Activated T-helper 2 cell treated with anti-CD3 and anti-CD28 coated beads, Interferon-gamma antibody, Interleukin-2, Interleukin-4, amounts not matched to agents 10 μg/mL and 5 μg/mL and 100 μg/mL, durations not matched to agents 14 hours and 24 hours and 36 hours (primary cell): ENCODE measurements around the gene NRARP. TPM values are rescaled to one million over a fixed set of nuclear protein-coding genes. Genes with fewer than 3 reads are reported as not detected.
A peak's percentile ranks its signal among the peaks of the same experiment; 100 is the strongest.

Experiments used
- DNase-seq: peaks from one replicate; pipeline ENCODE4 v3.0.0; 2021; ENCODE audit warnings: low spot score
- H3K27ac Mint-ChIP-seq: one replicate; pipeline ENCODE4 v1.8.0; 2021; ENCODE audit warnings: mixed read lengths
- H3K27me3 Mint-ChIP-seq: one replicate; pipeline ENCODE4 v1.8.0; 2021; ENCODE audit warnings: low read depth, mixed read lengths
- H3K36me3 Mint-ChIP-seq: one replicate; pipeline ENCODE4 v1.8.0; 2021; ENCODE audit warnings: low read depth, mixed read lengths
- H3K4me1 Mint-ChIP-seq: one replicate; pipeline ENCODE4 v1.8.0; 2021; ENCODE audit warnings: low read depth, mixed read lengths
- H3K4me3 Mint-ChIP-seq: one replicate; pipeline ENCODE4 v1.8.0; 2021; ENCODE audit warnings: low read depth, mild to moderate bottlenecking, moderate library complexity, mixed read lengths
- H3K9me3 Mint-ChIP-seq: one replicate; pipeline ENCODE4 v1.8.0; 2021; ENCODE audit warnings: mixed read lengths
- intact Hi-C: fragments of 100-400 bp; cut with micrococcal nuclease; formaldehyde crosslinking; loops from one replicate; pipeline ENCODE4 v1.15.1; 2023
- total RNA-seq: library from RNA; stranded (reverse); gene quantifications from 2 replicates; pipeline ENCODE4 v1.2.3, GENCODE V29; 2022

NRARP gene
- total RNA-seq, 1 donor from 2014 or later: 9.3 TPM

DNA sequence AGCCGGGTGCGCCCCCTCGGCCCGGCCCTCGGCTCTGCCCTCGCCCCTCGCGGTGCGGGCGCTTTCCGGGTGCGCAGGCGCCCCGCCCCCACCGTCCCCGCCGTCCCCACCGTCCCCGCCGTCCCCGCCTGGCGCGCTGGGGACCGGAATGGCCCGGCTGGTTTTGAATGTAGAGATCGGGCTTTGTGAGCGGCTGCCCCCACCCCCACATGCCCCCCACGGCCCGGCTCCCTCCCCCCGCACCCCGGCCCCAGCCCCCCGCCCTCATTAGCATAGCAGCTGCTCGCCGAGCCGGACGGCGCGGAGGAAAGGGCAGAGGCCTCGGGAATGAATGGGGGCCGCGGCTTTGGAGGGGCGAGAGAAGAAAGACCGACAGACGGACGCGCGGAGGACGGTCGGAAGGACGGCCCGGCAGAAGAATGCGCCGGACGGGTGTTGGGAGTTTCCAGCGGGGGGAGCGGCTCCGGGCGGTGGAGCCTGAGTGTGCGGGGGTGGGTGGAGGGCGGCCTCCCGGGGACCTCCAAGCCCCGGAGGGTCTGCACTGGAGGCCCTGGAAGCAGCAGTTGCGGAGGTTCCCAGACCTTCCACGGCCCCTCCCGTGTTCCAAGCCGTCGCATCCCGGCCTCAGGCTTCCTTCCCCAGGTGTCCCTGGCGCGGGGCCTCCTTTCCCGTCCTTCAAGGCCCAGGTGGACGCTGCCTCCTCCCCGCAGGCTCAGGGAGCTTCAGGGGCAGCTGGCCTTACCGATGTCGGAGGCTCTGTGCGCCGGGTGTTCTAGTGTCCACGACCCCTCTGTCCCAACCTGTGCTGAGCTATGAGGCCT, 6.0 kb downstream of the NRARP start:
- no peaks in the 10 kb centered on the region for H3K36me3 Mint-ChIP-seq
- DNase-seq: no peak

DNA sequence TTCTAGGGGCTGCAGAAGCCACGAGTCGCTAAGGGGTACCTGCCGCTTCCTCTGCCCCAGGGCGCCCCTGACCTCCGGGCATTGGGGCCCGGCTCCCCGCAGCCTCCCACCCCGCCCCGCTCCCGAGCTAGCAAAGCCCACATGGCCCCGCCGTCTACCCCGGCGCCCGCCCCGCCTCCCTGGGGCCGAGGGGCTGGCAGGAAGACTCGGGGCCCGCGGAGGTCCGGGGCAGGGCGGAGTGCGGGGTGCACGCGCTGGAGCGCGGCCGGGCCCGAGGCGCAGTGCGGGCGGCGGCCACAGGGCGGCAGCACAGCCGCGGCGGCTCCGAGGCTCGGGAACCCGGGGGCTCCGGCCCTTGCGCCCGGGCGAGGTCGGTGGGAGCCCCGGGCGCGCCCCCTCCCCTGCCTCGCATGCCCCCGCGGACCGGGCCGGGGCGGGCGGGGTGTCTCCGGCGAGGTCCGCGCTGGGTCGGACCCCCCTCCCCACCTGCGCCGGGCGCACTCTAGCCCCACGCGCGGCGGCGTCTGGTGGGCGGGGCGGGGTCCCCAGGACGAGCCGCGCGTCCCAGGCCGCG, 6.7 kb downstream of the NRARP start:
- Mint-ChIP-seq H3K27me3 (peaks cover 34% of the 10 kb centered on the region), H3K4me3 (no peak overlapping the region), H3K9me3 (no peaks in the 10 kb centered on the region), H3K36me3 (no peaks in the 10 kb centered on the region), H3K27ac (no peak overlapping the region), H3K4me1 (peaks cover 5% of the 10 kb centered on the region)
- peak; percentile 43 for DNase-seq
- intact Hi-C loops: loop anchor here (2.0 kb wide), 1 partner anchor 111 kb away; no protein-coding TSS in a partner anchor

More for the DNA sequence above, 6.0 kb downstream of the NRARP start:
- Mint-ChIP-seq H3K4me1 (peaks cover 5% of the 10 kb centered on the region), H3K9me3 (no peaks in the 10 kb centered on the region), H3K27me3 (peaks cover 37% of the 10 kb centered on the region), H3K27ac (no peak overlapping the region), H3K4me3 (peak overlapping the region; percentile 67)
- intact Hi-C loops: loop anchor here (2.0 kb wide), 1 partner anchor 111 kb away; no protein-coding TSS in a partner anchor

DNA sequence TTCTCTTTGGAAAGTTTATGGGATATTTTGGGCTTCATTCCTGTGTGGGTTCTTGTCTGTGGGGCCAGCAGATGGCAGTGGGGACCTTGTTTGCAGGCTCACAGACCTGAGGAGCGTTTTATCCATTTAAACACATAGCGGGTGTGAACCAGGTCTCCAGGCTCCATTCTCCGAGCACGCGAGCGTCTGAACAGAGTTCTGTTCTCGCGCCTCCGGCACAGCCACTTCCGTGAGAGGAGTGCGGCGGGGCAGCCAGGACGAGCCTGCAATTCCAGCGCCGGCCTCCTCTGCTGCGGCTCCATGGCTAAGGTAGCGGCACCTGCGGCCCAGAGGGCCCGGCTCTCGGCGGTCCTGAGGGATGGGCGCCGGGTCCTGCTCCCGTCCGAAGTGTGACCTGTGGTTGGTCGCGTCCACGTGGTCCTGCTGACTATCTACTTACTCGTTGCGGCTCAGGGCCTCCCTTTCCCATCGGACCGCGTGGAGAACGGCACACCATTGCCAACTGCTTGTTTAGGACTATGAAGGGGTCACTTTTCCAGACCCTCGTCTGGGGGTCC, 7.3 kb downstream of the NRARP start:
- peaks cover 31% of the 10 kb centered on the region for H3K27me3 Mint-ChIP-seq
- H3K4me3 Mint-ChIP-seq: peak overlapping the region; percentile 45
- no peaks in the 10 kb centered on the region for H3K9me3 Mint-ChIP-seq
- peaks cover 2% of the 10 kb centered on the region for H3K4me1 Mint-ChIP-seq
- intact Hi-C loops: loop anchor here (2.0 kb wide), 1 partner anchor 112 kb away; no protein-coding TSS in a partner anchor
- no peak overlapping the region for H3K27ac Mint-ChIP-seq
- H3K36me3 Mint-ChIP-seq: no peaks in the 10 kb centered on the region
- no peak for DNase-seq

DNA sequence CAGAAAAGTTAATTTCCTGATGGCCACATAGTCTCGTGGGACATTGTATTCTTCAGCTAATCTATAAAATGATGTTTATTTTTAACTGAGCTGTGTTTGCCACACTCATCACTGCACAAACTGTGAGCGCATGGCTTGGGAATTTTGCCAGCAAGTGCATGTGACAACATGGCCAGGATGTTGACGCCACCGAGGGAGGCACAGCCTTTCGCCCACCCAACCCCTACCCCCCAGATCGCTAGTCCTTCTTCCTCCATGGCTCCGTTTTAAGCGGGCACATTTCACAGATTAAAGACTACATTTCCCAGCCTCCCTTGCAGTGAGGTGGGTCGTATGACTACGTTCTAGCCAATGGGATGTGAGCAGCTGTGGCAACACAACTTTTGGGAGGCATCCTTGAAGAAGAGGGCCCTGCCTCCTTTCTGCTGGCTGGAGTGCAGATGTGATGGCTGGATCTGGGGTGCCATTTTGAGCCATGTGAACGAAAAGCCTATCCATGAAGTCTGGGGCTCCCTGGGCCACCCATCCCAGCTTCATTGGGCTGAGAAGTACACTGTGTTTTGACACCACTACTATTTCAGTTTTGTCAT, 7.9 kb downstream of the NRARP start:
- Mint-ChIP-seq H3K36me3 (no peaks in the 10 kb centered on the region), H3K9me3 (no peaks in the 10 kb centered on the region), H3K27ac (no peak overlapping the region), H3K4me1 (peaks cover 1% of the 10 kb centered on the region), H3K4me3 (peak overlapping the region; percentile 45), H3K27me3 (peaks cover 29% of the 10 kb centered on the region)
- DNase-seq: no peak
- intact Hi-C loops: loop anchor here (2.0 kb wide), 1 partner anchor 113 kb away; no protein-coding TSS in a partner anchor

DNA sequence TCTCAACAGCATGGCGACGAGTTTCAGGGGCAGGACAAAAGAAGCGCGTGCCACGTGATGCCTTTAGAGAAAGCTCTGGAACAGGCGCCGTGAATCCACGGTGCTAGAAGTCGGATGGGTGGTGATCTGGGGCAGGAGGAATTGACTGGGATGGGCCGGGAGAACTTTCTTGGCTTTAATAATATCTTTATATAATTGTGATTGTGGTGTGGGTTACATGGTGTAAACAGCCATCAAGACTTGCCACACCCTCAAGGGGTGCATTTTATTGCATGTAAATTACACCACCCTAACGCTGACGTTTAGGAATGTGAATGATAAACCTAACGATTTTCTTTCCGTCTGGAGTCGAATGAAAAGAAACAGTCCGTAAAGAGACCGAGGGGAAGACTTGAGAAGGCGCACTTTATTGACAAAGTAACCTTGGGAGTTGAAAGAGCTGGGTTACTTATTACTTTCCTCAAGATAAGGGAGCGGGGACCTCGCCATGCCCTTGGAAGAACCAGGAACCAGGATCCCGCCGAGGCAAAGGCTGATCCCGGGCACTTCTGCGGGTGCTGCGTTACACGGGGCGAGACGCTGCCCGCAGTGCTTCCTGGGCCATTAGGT, 8.5 kb downstream of the NRARP start:
- no peak for DNase-seq
- peaks cover 1% of the 10 kb centered on the region for H3K4me1 Mint-ChIP-seq
- no peaks in the 10 kb centered on the region for H3K36me3 Mint-ChIP-seq
- intact Hi-C loops: loop anchor here (2.0 kb wide), 1 partner anchor 113 kb away; no protein-coding TSS in a partner anchor
- no peaks in the 10 kb centered on the region for H3K9me3 Mint-ChIP-seq
- H3K4me3 Mint-ChIP-seq: no peak overlapping the region
- no peak overlapping the region for H3K27ac Mint-ChIP-seq
- peaks cover 26% of the 10 kb centered on the region for H3K27me3 Mint-ChIP-seq

DNA sequence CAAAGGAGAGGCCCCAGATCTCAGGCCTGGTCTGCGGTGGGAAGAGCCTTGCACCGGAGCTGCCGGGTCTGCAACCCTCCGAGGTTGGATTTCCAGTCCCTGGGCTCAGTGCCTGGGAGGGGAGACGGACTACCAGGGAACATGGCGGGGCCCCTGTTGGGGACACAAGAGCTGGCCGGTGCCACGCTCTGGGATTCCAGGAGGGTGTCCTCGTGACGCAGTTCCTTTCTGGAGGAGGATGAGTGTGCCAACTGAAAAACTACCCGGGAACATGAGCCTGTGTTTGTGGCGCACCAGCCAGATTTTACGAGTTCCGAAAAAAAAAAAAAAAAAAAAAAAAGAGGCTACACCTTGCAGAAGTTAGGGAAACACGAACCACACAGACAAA, 9.0 kb downstream of the NRARP start:
- peaks cover 1% of the 10 kb centered on the region for H3K4me1 Mint-ChIP-seq
- no peak for DNase-seq
- H3K4me3 Mint-ChIP-seq: no peak overlapping the region
- no peaks in the 10 kb centered on the region for H3K36me3 Mint-ChIP-seq
- H3K9me3 Mint-ChIP-seq: no peaks in the 10 kb centered on the region
- H3K27me3 Mint-ChIP-seq: peaks cover 24% of the 10 kb centered on the region
- intact Hi-C loops: no loop called here
- no peak overlapping the region for H3K27ac Mint-ChIP-seq

DNA sequence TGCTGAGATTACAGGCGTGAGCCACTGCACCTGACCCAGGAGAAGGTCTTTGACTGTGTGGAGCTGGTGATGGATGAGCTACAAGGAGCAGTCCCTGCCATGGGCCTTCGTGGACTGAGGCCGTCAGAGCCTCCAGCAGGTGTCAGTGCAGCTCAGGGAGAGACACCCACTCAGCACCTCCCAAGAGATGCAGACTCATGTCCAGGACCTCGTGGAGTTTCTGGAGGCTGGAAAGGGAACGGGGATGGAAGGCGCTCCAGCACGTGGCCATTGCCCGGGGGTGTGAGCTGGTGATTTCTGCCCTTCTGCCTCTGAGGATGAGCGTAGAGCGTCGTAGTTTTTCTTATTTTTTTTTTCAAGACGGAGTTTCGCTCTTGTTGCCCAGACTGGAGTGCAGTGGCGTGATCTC, 15.1 kb downstream of the NRARP start:
- Mint-ChIP-seq H3K4me3 (no peak overlapping the region), H3K27ac (no peak overlapping the region), H3K36me3 (peaks cover 8% of the 10 kb centered on the region), H3K27me3 (no peaks in the 10 kb centered on the region), H3K4me1 (peaks cover 3% of the 10 kb centered on the region), H3K9me3 (no peaks in the 10 kb centered on the region)
- intact Hi-C loops: no loop called here
- no peak for DNase-seq

DNA sequence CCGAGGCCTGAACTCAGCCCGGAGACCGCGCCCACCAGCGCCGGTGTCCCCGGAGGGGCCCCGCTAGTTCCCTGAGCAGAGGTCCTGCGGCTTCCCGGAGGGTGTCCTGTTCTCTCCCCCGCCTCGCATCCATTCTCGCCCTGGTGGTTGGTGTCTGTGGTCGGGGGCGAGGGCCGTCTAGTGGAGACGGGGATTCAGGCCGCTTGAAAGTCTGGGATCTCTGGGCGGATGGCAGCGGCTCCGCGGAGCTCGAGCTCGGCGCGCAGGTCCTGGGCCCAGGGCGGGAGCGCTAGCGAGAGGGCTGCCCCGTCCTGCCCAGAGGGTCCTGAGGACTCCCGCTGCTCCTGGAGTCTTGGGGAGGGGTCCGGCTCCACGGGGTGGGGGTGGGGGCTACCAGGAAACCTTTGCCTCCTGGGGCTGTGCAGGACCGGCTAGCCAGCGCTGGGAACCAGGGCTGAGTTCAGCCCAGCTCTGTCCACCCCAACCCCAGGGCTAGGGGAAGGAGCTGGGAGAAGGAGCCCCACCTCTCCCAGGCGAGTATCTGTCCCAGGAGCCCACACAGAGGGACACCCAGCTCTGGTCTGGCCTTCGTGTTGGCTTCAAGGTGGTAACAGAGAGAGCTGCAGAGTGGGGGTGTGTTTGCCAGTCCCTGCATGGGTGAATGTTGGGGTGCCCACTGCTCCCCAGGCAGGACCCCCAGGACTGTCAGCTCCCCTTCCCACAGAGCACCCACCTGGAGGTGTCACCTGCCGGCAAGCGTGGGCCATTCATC, 20.5 kb downstream of the NRARP start:
- Mint-ChIP-seq H3K4me3 (no peak overlapping the region), H3K4me1 (peaks cover 8% of the 10 kb centered on the region), H3K36me3 (peaks cover 10% of the 10 kb centered on the region), H3K27me3 (no peaks in the 10 kb centered on the region), H3K27ac (no peak overlapping the region), H3K9me3 (no peaks in the 10 kb centered on the region)
- intact Hi-C loops: no loop called here
- DNase-seq: no peak

DNA sequence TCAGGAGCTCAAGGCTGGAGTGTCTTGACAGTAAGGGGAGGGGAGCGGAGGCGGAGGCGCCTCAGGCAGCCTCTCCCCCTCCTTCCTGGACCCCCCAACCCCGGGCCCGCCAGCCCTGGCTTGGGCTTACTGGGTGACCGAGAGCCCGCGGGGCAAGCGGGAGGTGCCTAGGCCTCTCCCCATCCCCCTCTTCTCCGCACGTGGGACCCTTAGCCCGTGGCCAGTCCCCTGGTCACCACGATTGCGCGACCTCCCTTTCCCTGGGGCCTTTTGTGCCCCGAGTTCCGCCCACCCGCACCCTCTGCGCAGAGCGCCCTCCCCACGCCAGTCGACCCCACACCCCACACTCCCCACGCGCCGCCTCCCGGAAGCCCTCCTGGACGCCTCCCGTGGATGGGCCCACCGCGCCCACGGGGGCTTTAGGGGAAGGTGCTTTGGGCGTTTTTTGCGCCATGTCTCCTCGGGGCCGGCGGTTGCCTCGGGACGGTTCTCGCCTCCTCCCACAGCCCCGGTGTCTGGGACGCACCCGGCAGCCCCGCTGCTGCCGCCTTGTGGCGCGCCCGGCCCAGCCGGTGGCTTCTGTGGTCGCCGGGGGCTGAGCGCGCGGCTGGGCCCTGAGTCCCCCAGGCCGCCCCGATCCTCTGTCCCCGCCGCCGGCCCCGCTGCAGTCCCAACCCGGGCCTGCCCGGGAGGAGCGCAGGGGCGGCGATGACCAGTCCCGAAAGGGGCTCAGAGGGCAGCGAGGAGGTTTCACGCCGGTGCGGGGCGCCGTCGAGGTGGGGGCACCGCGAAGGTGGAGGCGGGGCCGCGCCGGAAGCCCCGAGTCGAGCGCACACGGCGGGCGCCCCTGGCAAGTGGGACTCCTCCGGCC, 21.4 kb downstream of the NRARP start:
- Mint-ChIP-seq H3K4me3 (no peak overlapping the region), H3K36me3 (peaks cover 10% of the 10 kb centered on the region), H3K4me1 (peaks cover 8% of the 10 kb centered on the region), H3K27ac (no peak overlapping the region), H3K27me3 (no peaks in the 10 kb centered on the region), H3K9me3 (no peaks in the 10 kb centered on the region)
- no peak for DNase-seq
- intact Hi-C loops: no loop called here

DNA sequence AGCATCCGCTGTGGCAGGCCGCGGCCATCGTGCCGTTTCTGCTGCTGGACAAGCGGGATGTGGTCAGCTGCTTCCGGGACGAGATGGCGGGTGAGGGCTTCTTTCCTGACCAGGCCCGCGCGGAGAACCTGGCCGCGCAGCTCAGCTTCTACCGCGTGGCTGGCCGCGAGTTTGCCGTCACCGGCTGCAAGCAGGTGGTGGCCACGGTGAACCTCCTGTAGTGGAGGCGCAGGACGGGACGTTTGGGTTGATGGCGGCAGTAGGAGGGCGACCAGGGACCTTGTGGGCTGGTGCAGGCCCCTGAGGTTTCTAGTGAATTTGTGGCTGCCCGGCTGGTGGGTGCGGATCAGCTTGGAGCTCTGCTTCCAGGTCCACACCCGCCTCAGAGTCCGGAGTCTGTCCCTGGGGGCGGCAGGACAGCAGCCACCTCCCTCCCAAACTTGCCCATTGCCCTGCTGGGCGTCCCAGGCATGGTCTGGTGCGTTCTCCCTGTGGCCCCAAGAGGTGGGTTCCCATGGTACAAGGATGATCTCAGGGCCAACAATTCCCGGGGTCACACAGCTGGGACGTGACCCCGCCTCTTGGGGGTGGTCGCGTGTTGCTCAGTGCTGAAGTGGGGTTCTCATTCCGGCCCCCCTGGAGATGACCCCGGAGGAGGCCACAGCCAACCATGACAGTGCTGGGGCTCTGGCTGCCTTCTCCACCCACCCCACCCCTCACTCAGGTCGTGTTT, 22.2 kb downstream of the NRARP start:
- Mint-ChIP-seq H3K27ac (no peak overlapping the region), H3K36me3 (peaks cover 10% of the 10 kb centered on the region)

More for the DNA sequence above, 22.2 kb downstream of the NRARP start:
- no peaks in the 10 kb centered on the region for H3K9me3 Mint-ChIP-seq
- DNase-seq: no peak
- H3K4me1 Mint-ChIP-seq: peaks cover 8% of the 10 kb centered on the region
- peak overlapping the region; percentile 8 for H3K4me3 Mint-ChIP-seq
- intact Hi-C loops: no loop called here
- no peaks in the 10 kb centered on the region for H3K27me3 Mint-ChIP-seq
